SK-N-MC (cell line): ENCODE measurements around the gene PTPRA.

Experiments
- DNase-seq: peaks from one replicate; pipeline ENCODE4 v3.0.0-alpha.2; 2011; ENCODE audit warnings: low read depth, low spot score
- H3K27ac ChIP-seq: fragments of 200-600 bp; sonication (generic); 2 replicates; pipeline ENCODE4 v1.5.1; 2016; ENCODE audit warnings: mixed run types
- H3K36me3 ChIP-seq: fragments of 200-600 bp; sonication (generic); 2 replicates; pipeline ENCODE4 v1.6.1; 2017; ENCODE audit warnings: antibody characterized with exemption, low read length, mixed read lengths; ENCODE audit not compliant: insufficient read depth
- H3K4me3 ChIP-seq: fragments of 200-600 bp; sonication (generic); 2 replicates; pipeline ENCODE4 v1.5.1; 2016
- H3K9ac ChIP-seq: fragments of 200-600 bp; sonication (generic); 2 replicates; pipeline ENCODE4 v1.8.0; 2017; ENCODE audit warnings: mixed run types, mixed read lengths; ENCODE audit not compliant: insufficient read length
- H3K9me3 ChIP-seq: fragments of 200-600 bp; sonication (generic); 2 replicates; pipeline ENCODE4 v1.6.1; 2017; ENCODE audit warnings: low read depth, mild to moderate bottlenecking, antibody characterized with exemption, low read length, moderate library complexity, mixed read lengths
- EZH2 ChIP-seq: fragments of 200-600 bp; sonication (generic); IDR thresholded peaks from one replicate; pipeline ENCODE4 v1.6.1; 2017; ENCODE audit warnings: antibody characterized with exemption
- FOXP2 ChIP-seq: optimal IDR thresholded peaks from 2 replicates; pipeline ENCODE3; 2011; ENCODE audit warnings: mild to moderate bottlenecking, moderate library complexity; ENCODE audit not compliant: insufficient read depth; ENCODE audit errors: extremely low read length, control extremely low read depth
- POLR2AphosphoS5 ChIP-seq: IDR thresholded peaks from 2 replicates; pipeline ENCODE4 v1.6.1; 2012; ENCODE audit warnings: mild to moderate bottlenecking, low read depth, low read length, borderline replicate concordance

PTPRA gene

DNA sequence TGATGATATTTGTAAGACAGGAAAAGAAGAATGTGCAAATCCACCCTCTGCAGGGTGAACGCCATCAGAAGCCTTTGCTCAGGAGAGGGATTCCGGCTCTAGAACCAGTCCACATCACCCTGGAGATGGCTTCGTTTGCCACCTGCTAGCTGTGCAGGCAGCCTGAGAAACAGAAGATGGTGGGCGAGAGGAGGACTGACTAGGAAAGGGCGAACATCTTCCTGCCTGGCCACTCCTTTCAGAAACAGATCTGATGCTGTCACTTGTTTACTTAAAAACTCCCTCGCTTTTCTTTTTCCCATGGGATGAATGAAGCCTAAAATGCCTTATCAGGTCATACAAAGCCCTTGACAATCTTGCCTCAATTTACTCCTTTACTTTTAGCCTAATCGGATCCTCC, 1.2 kb downstream of the PTPRA start:
- Histone ChIP-seq H3K36me3 (peaks cover 9% of the 10 kb centered on the region; the same call in 1 of the 2 replicates), H3K9ac (peak overlapping the region; percentile 89), H3K9me3 (no peaks in the 10 kb centered on the region), H3K4me3 (peak overlapping the region; percentile 99), H3K27ac (no peak overlapping the region)
- TF ChIP-seq EZH2, result no peak
- no peak for DNase-seq

DNA sequence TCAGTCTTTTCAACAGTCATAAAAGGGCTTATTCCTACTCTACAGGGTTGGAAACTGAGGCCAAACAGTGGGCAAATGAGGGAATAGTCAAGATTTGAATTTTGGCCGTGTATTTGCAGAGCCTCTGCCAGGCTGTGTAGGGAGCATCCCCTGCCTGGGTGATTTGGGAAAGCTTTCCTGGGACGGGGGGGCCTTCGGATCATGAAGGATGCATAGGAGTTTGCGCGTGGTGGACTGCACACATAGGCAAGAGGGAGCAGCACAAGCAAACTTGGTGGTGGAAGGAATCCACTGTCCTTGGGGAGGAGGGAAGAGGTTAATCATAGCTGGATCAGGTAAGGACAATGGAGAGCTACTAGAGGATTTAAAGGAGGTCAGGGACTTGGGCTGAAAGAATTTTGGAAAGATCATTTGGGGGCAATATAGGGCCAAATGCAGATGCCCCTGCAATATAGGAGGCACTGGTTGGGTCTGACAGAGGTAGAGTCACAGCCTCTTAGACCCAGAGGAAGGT, 2.5 kb downstream of the PTPRA start:
- Histone ChIP-seq H3K9me3 (no peaks in the 10 kb centered on the region), H3K4me3 (no peak overlapping the region), H3K36me3 (peaks cover 9% of the 10 kb centered on the region; the same call in 1 of the 2 replicates), H3K9ac (no peak overlapping the region), H3K27ac (no peak overlapping the region)
- no peak for DNase-seq
- no peak for TF ChIP-seq FOXP2
- TF ChIP-seq EZH2, result no peak
- no peak for TF ChIP-seq POLR2AphosphoS5

GRCh38 chr20:2878515-2878914, 5.2 kb downstream of the PTPRA start:
- no peak overlapping the region for H3K4me3 ChIP-seq
- no peak overlapping the region; the same call in 1 of the 2 replicates for H3K27ac ChIP-seq
- DNase-seq, result no peak
- TF ChIP-seq EZH2 (no peak), FOXP2 (no peak), POLR2AphosphoS5 (no peak)
- H3K36me3 ChIP-seq, result peaks cover 9% of the 10 kb centered on the region; the same call in 1 of the 2 replicates
- no peak overlapping the region for H3K9ac ChIP-seq
- H3K9me3 ChIP-seq, result no peaks in the 10 kb centered on the region

GRCh38 chr20:2879146-2879545, 5.9 kb downstream of the PTPRA start:
- H3K4me3 ChIP-seq, result no peak overlapping the region
- no peak overlapping the region for H3K9ac ChIP-seq

DNA sequence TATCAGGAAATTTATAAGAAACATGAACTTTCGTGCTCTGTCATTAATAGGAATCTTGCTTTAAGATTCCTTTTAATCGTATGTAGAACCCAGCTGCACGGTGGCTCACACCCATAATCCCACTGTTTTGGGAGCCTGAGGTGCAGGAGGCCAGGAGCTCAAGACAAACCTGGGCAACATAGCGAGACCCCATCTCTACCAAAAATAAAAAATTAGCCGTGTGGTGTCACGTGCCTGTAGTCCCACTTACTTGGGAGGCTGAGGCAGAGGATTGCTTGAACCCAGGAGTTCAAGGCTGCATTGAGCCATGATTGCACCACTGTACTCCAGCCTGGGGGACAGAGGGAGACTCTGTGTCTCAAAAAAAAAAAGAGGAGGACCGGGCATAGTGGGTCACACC, 7.4 kb downstream of the PTPRA start:
- H3K9ac ChIP-seq, result no peak overlapping the region
- DNase-seq, result no peak
- H3K9me3 ChIP-seq, result no peaks in the 10 kb centered on the region
- H3K36me3 ChIP-seq, result peaks cover 9% of the 10 kb centered on the region; the same call in 1 of the 2 replicates
- H3K4me3 ChIP-seq, result no peak overlapping the region
- no peak for TF ChIP-seq EZH2
- TF ChIP-seq POLR2AphosphoS5, result no peak
- no peak for TF ChIP-seq FOXP2
- H3K27ac ChIP-seq, result no peak overlapping the region

More at GRCh38 chr20:2879146-2879545, 5.9 kb downstream of the PTPRA start:
- H3K27ac ChIP-seq, result no peak overlapping the region
- no peak for TF ChIP-seq POLR2AphosphoS5
- peaks cover 9% of the 10 kb centered on the region; the same call in 1 of the 2 replicates for H3K36me3 ChIP-seq
- no peak for DNase-seq
- H3K9me3 ChIP-seq, result no peaks in the 10 kb centered on the region

GRCh38 chr20:2883726-2884637, 10.7 kb downstream of the PTPRA start:
- Histone ChIP-seq H3K9me3 (no peaks in the 10 kb centered on the region), H3K4me3 (no peak overlapping the region), H3K9ac (no peak overlapping the region), H3K36me3 (no peaks in the 10 kb centered on the region), H3K27ac (no peak overlapping the region)
- DNase-seq, result no peak
- TF ChIP-seq EZH2 (no peak), FOXP2 (no peak), POLR2AphosphoS5 (no peak)

DNA sequence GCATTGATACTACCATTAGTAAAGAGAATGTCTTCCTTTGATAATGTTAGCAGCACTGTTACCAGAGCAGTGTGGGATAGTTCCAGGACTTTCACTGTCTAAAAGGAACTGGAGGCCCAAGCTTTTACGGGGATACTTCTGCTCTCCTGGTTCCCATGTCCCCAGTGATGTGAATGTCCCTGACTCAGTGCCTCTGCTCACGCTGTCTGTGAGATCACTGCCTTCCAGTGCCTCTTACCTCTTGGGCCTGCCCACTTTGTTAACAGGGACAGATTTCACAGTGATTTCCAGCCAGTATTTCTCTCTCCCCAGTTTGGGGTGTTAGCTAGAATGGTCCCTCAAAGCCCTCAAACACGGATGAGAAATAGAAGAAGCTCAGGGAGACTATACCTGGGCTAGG, 14.4 kb downstream of the PTPRA start:
- TF ChIP-seq FOXP2, result no peak
- peaks cover 3% of the 10 kb centered on the region; the same call in 1 of the 2 replicates for H3K36me3 ChIP-seq
- no peak overlapping the region for H3K4me3 ChIP-seq
- no peak for DNase-seq
- H3K27ac ChIP-seq, result no peak overlapping the region
- H3K9ac ChIP-seq, result no peak overlapping the region
- no peaks in the 10 kb centered on the region for H3K9me3 ChIP-seq

GRCh38 chr20:2888224-2888955, 15.1 kb downstream of the PTPRA start:
- no peaks in the 10 kb centered on the region for H3K9me3 ChIP-seq
- no peak overlapping the region for H3K9ac ChIP-seq
- H3K36me3 ChIP-seq, result peaks cover 3% of the 10 kb centered on the region; the same call in 1 of the 2 replicates
- DNase-seq, result no peak
- H3K27ac ChIP-seq, result no peak overlapping the region
- TF ChIP-seq EZH2, result no peak
- TF ChIP-seq FOXP2, result no peak
- TF ChIP-seq POLR2AphosphoS5, result no peak
- no peak overlapping the region for H3K4me3 ChIP-seq
